ENCODE measurements around the gene SNX14. TPM values are rescaled to one million over a fixed set of nuclear protein-coding genes. Genes with fewer than 3 reads are reported as not detected.

Gene SNX14
- total and polyA plus RNA-seq, 2 of the 13 experiments (the other 11 are each of a cell fraction or from before 2014, with no cell fraction given): 83.5 to 112 TPM

GRCh38 chr6:85593438-85594196 lies at the start of gene SNX14 (continued):
- TF ChIP-seq IRF9 (CRISPR knock-in tag; IDR thresholded peaks at IDR 0.05; ENCODE audit: borderline replicate concordance): peak; percentile 87
- TF ChIP-seq ZMAT5 (CRISPR knock-in tag; IDR thresholded peaks at IDR 0.05; ENCODE audit: borderline replicate concordance, low read depth): peak; percentile 63; the same call in 1 of the 2 replicates
- TF ChIP-seq SUZ12 (IDR thresholded peaks at IDR 0.05; ENCODE audit: low read depth, low read length): no peak
- no peak; the same call in 1 of the 2 replicates for TF ChIP-seq ISX (CRISPR knock-in tag; conservative IDR thresholded peaks at IDR 0.05)
- TF ChIP-seq ZNF276 (CRISPR knock-in tag; IDR thresholded peaks at IDR 0.05; ENCODE audit: low read depth): peak; percentile 18; the same call in 1 of the 2 replicates
- 0 out of 2 replicates have a peak, but pooled peaks have one; percentile 50 for TF ChIP-seq ATF2 (CRISPR knock-in tag; IDR thresholded peaks at IDR 0.05)
- TF ChIP-seq ZBTB3 (CRISPR knock-in tag; IDR thresholded peaks at IDR 0.05; ENCODE audit: borderline replicate concordance, low read depth): peak; percentile 9; the same call in 1 of the 2 replicates
- no peak for TF ChIP-seq ZNF841 (CRISPR knock-in tag; IDR thresholded peaks at IDR 0.05; ENCODE audit: borderline replicate concordance)
- TF ChIP-seq GMEB2 (CRISPR knock-in tag; IDR thresholded peaks at IDR 0.05; ENCODE audit: low read depth): peak; percentile 78; the same call in 1 of the 2 replicates
- no peak for TF ChIP-seq NFE2L1 (CRISPR knock-in tag; IDR thresholded peaks at IDR 0.05; ENCODE audit: borderline replicate concordance)
- TF ChIP-seq ZNF776 (CRISPR knock-in tag; IDR thresholded peaks at IDR 0.05): peak; percentile 82; the same call in 1 of the 2 replicates
- TF ChIP-seq ARNT (IDR thresholded peaks at IDR 0.05): no peak
- TF ChIP-seq ZNF616 (CRISPR knock-in tag; IDR thresholded peaks at IDR 0.05; ENCODE audit: low read depth): no peak
- TF ChIP-seq ZNF335 (CRISPR knock-in tag; IDR thresholded peaks at IDR 0.05): no peak; the same call in 1 of the 2 replicates
- TF ChIP-seq RNF2 (conservative IDR thresholded peaks at IDR 0.05; ENCODE audit: low read depth): peak; percentile 40; the same call in 1 of the 2 replicates
- peak; percentile 58; the same call in 1 of the 2 replicates for TF ChIP-seq ETV6 (CRISPR knock-in tag; conservative IDR thresholded peaks at IDR 0.05)
- no peak for TF ChIP-seq NFE2 (CRISPR knock-in tag; IDR thresholded peaks at IDR 0.05)

Measured in HepG2 (cell line).